ENCODE measurements around the gene PIGW.

Gene PIGW, protein sequence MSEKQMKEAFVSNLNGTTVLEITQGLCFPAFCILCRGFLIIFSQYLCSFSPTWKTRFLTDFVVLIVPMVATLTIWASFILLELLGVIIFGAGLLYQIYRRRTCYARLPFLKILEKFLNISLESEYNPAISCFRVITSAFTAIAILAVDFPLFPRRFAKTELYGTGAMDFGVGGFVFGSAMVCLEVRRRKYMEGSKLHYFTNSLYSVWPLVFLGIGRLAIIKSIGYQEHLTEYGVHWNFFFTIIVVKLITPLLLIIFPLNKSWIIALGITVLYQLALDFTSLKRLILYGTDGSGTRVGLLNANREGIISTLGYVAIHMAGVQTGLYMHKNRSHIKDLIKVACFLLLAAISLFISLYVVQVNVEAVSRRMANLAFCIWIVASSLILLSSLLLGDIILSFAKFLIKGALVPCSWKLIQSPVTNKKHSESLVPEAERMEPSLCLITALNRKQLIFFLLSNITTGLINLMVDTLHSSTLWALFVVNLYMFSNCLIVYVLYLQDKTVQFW

DNA sequence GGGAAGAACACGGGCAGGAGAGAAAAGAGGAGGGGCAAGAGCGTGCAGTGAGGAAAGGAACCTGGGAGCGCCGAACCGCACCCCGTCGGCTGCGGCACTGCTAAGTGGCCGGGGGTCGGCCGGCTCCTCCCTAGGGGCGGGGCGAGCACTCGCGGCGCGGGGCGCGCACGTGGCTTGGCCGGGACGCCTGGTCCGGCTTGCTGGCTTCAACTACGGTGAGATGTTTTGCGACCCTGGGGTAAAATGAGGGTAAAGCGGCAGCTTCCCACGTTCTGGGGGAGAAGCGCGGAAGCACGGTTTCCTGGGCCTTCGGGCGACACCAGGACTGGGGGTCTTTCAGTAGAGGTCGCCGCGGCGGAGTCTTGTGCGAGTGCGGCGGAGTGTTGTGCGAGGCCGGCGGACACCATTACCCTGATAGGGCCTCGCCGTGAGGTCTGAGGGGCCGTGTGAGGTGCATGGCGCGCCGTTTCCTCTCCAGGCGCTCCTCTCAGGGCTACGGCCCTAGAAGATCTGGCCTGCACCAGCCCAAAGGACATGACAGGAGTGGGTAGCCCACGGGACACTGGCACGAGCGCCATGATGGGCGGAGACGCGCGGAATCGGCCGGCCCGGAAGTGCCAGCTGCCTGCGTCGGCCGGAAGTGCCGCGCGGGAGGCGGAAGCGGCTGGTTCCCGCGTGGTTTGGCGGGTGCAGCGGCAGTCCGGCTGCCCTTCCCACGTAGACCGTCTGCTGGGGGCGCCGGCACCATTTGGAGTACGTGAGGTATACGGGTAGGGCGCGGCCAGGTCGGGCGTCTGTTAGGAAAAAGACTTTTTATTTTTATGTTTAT, at the start of gene PIGW, which contains the start of gene MYO19:
TSS of gene PIGW (plus strand) at position 148 of the 829 bp plus-strand sequence. CDS start 2,115 bp downstream, outside the sequence.
TSS of gene MYO19 (minus strand) at position 29 of the 829 bp plus-strand sequence. CDS start 2,330 bp downstream, outside the sequence.
- DNase-seq: peak; percentile 88

DNA sequence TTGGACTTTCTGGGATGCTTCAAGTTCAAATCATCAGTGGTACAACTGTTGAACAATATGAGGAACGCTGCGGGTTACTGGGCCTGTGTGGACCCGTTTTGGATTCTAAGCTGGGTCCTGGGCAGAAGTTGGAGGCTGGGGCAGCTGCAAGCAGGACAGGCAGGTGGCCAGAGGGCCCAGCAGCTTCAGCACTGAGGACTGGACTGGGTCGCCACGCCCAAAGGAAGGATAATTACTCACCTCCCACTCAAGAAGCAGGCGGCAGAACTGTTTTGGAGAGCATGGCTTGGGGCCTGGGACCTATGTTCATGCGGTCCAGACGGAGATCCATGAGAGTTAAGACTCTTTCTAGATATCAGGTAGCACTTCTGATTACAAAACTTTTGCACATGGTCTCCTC, 49.8 kb upstream of the PIGW start:
- no peak for DNase-seq

DNA sequence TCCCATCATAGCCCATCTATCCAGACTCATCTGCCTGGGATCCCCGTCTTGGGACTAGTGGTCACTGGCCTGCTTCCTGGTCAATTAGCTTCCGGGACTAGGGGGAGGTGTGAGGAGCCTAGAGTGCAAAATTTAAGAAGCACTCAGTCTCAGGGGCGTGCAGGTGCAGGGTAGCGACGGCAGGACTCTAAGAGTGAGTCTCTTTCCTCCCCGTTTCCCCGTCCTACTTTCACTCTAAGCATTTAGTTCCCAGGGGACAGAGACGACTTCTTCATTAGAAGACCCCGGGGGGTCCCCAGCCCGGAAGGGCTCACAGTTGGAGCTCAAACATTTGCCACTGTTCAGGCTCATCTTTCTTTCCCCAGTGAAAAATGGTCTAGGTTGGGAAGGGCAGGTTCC, 49.0 kb upstream of the PIGW start:
- no peak for DNase-seq

DNA sequence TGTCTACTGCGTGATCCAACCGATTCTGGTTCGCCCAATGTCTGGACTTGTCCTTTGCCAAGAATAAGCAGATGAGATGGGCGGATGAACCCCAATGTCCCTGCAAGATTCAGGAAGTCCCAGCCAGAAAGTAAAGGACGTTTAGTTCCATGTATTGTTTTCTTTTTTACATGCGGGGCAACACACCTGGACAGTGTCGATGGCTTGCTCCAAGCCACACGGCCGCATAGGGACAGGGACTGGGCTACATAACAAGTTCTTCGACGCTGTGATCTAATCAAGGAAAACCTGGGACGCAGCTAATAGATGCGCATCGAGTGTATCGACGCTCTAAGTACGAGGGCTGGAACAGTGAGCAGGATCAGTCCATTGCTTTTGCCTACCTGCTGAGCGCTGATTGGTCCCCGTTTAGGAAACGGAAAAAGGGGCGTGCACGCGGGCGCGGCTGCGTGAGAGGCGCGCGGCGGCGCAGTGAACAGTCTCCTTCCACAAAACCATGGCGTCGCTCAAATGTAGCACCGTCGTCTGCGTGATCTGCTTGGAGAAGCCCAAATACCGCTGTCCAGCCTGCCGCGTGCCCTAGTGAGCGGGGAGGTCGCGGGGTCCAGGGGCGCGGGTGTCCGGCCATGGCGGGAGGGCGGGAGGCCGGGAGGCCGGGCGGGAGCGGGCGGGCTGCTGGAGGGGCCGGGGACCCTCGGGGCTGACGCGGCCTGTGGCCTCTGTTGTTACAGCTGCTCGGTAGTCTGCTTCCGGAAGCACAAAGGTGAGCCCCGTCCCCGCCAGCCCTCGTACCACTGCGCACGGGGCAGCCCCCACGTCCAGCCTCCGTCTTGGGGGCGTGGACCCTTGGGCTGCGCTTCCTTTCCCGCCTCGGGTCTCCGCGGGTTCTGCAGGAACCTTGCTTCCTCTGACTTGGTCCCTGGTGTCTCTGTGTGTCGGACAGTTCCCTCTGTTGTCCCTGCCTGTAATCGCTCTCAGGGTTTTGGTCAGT, 48.3 kb upstream of the PIGW start, which contains the start of gene ZNHIT3:
TSS of gene ZNHIT3 (plus strand) at position 478 of the 991 bp plus-strand sequence. CDS start at position 497, 19 bp downstream.
- peak; percentile 89 for DNase-seq

DNA sequence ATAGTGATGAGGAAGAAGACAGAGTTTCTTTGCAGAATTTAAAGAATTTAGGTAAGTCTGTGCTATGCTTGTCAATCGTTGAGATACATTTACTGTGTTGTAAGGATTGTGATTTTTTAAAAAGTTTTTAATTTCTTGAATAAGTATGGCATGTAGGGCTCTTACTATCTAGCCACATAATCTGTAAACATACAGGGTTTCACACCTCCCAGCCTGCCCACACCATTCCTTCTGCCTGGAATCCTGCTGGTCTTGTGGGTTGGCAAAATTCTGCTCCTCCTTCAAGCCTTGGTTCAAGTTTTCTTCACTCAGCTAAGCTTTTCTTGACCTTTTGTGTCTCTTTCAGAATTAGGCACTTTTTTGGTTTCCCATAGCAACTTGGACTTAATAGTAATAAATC, 40.8 kb upstream of the PIGW start:
- DNase-seq: no peak

DNA sequence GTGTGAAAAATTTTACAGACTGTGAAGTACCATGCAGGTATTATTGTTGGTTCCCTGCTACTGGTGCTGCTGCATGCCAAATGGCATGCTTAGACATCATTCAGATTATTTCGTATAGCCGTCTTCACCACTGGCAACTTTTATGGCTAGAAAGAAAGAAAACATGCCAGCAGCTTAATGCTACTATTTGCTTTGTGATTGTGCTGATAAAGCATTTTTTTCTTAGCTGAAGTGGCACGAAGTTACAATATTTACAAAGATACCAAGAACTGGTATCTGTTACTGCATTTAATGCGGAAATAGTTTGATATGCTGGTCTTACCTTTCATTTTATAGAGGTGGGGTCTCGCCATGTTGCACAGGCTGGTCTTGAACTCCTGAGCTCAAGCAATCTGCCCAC, 40.1 kb upstream of the PIGW start:
- no peak for DNase-seq

DNA sequence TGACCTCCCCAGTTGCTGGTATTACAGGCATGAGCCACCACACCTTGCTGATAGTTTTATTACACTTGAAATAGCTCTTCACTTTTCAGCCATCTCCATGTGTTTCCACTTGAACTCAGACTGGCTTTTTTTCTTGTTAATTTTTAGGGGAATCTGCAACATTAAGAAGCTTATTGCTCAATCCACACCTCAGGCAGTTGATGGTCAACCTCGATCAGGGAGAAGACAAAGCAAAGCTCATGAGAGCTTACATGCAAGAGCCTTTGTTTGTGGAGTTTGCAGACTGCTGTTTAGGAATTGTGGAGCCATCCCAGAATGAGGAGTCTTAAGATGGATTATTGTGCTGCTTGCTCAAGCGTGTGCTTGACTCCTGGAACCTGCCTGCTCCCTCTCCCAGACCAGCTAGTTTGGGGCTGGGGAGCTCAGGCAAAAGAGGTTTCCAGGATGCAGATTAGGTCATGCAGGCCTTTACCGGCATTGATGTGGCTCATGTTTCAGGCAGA, 39.7 kb upstream of the PIGW start:
- no peak for DNase-seq

DNA sequence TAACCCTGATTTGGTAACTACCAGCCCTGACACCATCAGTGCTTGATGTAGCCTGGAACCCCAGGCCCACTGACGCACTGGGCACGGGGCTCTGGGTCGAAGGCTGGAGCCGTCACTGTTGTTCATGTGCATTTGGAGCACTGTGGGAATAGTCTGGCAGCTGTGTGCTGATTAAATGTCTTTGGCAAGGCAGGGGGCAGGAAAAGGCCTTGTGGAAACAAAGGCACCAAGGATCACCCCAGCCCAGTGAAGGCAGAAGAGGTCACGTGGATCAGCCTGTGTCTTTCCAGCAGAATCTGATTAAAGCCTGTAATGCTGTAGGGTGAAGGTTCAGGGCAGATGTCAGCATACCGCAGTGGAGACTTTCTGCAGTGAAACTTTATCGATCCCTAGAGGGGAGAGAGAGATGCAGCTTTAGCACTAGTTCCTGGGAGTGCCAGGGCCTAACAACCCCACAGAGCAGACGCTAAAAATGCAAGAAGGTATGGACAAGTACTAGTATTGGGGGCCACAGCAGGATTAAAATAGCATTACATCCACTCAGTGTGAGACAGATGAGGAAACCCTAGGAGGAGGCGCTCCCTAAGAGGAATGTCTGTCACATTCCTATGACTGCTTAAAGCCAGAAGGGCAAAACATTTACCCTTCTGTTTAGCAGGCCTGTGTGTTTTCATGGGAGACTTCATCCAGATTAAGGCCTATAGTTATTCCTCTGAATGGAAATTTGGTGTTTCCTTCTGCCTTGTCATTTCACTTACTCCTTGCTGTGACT, 38.6 kb upstream of the PIGW start:
- no peak for DNase-seq

DNA sequence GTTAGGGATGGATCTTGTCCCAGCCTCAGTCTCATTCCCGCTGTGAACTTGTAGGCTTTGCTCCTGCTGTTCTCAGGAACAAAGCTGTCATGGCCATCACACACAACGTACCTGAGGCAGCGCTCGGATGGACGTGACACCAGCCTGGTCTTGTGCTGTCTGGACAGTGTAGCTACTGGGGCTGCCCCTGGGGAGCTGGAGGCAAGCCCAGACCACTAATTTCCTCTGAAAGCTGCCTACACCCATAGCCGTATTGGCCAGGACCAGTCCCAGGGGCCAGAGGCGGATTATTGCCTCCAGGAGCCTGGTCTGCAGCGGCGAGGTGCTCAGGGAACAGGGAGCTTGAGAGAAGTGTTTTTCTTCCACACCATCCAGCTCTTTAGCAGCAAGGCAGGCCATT, 36.6 kb upstream of the PIGW start:
- no peak for DNase-seq

DNA sequence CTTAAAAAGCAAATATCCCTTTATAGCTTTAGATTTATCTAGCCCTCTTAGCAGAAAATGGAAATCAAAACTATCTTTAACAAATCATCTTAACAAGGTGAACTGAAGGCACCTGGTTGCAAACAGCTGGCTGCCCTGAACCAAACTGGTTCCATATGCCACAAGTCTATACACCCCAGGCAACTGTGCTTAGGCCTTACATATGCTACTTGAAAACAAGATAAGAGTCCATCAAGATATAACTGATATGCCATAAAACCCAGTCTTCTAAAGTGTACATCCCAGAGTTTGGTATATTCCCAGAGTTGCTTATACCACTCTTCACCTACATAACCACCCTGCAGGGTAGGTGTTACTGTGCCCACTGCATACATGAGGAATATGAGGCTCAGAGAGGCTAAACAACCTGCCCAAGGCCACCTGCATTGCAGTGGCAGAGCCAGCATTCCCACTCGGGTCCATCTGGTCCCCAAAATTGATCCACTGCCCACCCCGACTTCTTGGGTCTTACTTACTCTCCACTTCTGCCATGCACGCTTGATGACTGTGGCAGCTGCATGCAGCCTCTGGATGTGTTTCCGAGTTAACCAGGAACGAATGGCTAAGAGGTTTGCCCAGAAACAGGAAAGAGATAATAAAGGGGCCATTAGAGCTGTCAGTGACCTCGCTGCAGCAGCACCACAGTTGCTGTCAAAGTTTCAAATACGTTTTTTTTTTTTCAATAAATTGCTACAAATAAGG, 36.1 kb upstream of the PIGW start:
- DNase-seq: no peak

DNA sequence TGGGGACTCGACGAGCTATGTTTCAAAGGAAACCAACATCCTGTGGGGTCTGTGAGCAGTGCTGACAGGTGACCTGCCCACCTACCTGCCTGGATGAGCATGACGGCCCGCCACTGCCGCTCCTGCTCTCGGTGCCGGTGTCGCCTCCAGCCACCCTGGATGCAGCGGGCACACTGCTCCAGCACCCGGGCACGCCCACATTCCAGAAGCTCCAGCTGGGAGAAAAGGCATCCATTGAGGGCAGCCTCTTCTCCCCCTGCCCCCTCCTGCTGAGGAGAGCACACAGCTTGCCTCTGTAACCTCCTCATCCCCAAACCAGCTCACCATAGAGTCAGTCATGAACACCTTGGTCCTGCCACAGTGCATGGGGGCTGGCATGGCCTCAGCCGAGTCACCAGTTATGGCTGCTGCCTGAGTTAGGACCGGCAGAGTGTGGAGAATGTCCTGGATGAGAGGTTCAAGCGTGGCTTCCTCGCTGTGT, 34.0 kb upstream of the PIGW start:
- DNase-seq: no peak

DNA sequence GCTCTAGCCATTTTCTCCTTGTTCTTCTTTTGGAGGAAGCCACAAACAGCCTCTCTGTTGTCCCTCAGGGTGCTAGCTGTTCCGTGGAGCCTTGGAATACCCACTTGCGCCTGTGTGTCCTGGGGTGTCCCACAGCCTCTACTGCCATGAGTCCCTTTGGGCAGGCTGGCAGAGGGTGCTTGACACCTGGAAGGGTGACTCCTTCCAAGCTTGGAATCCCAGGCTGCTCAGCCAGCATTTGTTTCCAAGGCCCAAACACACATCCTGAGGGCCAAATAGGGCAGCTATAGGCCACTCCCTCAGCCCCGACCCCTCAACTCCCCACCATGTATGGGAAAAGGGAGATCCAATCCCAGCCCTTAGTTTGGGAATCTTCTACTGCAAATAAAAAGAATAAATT, 33.4 kb upstream of the PIGW start:
- DNase-seq: no peak

DNA sequence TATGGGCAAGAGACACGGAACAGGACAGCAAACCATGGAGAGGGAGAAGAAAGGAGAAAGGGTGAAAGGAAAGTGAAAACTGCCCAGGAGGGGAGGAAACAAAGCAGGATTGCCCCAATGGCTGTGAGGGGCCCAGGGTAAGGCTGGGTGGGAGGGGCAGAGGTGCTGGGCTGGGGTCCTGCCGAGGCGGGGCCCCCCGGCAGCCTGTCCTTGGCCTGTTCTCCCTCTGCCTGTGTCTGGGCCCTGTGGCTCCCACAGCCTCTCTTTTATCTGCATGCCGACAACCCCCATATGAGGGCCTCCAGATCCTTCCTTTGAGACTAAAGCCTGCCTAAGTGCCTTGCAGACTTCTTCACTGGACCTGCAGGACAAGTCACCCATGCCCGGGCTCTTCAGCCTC, 32.8 kb upstream of the PIGW start:
- DNase-seq: no peak

DNA sequence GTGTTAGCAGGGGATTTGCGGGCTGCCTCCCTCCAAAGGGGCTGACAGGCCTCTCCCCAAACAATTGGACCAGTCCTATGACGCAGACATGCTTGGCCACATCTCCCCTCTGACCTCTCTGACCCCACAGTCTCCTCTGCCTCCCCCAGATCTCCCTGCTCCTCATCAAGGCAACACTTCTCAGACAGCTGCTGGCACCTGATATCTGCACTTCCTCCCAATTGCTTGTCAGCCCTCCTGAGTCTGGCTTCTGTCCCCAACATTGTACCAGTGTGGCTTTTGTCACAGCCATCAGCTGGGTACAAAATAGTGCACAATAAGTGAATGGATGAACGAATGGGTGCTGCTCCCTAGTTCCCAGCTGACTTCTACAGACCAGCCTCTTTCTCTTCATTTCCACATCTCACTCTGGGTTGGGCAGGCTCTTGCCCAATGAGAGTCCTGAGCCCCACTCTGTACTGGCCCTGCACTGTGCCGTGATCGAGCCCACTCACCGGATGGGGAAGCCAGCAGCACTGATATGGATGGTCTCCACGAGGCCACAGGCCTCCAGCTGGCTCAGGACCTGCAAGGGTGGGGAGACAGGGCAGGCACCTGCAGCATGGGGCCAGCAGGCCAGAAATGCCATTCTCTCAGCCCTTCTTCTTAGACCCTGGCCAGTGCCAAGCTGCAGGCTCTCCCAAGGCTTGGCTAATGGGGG, 31.2 kb upstream of the PIGW start:
- DNase-seq: no peak

DNA sequence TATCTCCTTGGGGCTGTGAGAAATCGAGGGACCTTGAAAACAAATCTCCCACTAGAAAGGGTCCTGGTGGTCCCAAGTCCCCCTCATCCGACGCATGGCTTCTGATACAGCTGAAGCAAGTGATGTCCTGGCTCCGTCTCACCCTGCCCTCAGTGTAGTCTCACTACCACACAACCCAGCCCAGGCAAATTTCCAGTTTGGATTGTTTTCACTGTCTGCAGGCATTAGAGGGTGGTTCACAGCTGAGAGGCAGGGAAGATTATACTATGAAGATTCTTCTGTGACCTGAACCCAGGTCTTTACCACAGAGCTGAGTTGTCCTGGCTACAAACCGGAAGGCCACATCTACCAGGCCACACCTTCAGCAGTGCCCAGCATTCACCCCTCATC, 30.6 kb upstream of the PIGW start:
- DNase-seq: no peak

DNA sequence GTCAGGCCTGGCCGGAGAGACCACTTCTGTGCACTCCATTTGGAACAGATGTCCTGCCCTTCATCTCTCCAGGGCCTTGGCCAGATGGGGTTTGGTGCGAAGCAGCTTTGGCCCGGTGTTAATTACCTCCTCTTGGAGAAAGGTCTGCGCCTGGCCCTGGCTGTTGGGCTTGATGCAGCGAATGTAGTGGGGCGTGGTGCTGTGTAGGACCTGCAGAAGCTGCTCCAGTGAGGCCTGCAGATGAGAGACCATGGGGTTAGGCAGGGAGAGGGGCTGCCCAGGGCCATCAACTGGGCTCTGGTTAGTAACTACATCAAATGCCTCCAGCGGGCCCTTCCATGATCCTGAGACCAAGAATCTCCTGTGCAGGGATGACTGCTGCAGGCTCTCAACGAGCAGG, 29.6 kb upstream of the PIGW start:
- no peak for DNase-seq

DNA sequence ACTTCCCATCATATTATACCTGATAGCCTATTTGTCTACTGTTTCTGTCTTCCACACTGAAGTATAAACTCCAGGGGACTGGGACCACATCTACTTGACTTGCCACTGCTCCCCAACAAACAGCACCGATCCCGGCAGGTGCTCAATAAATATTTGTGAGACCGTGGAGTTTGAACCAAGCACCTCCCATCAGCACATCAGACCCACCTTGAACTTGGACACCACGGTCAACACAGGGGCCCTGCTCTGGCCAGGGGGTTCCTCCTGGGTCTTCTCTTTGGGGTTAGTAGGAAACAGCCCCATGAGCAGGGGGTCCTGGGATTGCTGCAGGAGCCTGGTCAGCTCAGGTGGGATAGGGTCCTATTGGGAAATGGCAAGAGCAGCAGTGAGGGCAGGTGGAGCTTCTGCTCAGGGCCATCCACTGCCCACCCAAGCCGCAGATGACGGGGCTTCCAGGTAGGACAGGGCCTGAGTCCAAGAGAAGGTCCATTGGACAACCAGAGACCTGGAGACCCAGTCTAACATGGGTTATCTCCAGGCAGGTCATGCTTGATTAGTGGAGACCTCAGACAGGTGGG, 28.4 kb upstream of the PIGW start:
- no peak for DNase-seq

DNA sequence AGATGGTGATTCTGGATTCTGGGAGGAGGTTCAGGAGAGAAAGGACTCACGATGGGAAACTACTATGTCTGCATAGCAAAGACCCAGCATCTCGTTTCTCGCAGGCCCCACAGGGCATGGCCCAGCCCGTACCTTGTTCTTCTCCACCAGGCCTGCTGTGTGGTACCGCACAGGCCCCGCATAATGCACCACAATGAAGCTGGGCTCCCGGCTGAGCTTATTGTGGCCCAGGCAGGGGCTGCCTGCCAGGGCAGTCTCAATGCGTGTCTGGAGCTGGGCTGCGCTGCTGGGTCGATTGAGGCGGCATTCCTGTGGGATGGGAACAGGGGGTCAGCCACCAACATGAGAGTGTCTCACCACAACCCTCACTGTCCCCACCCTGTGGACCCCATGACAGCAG, 28.0 kb upstream of the PIGW start:
- DNase-seq: no peak

DNA sequence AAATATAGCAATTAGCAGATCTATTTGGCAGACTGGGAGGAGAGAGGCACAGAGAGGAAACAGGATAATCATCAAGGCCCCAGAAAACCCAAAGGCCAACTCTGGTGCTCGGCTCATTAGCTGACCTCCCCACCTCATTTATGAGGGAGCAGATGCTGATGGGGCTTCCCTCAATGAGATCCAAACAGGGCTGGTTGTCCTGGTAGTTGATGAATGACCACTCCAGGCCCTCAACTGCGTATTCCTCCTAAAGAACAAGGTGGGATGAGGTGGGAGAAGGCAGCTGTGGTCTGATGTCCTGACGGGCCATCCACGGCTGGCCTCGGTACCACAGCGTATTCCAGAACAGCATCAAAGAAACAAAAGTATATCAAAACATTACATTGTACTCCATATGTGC, 27.5 kb upstream of the PIGW start:
- DNase-seq: no peak

All from stimulated activated CD4-positive, alpha-beta T cell treated with anti-CD3 and anti-CD28 coated beads, Interleukin-4, amount 100 ng/mL, for 1 hour (primary cell).